Thyroid gland (tissue), 4 donors: ENCODE results near the gene ATP2A1.

Experiments
- POLR2A ChIP-seq, 2 donors: fragments of 450-650 bp; IDR thresholded peaks; one replicate each; pipeline ENCODE4 v1.6.1; 2017; ENCODE audit warnings: antibody characterized with exemption in 2 of 2, mild to moderate bottlenecking in 2 of 2, moderate library complexity in 1 of 2
- TF ChIP-seq, protein P1 (sequence below), 6 experiments: fragments of 200-600 bp in 3 of 6; fragments of 450-650 bp in 3 of 6; sonication (generic) in 3 of 6; IDR thresholded peaks; one replicate each; pipeline ENCODE4 v1.5.1; 2016 to 2019; ENCODE audit warnings: antibody characterized with exemption in 6 of 6, mild to moderate bottlenecking in 2 of 6, inconsistent platforms in 1 of 6, moderate library complexity in 1 of 6

DNA sequence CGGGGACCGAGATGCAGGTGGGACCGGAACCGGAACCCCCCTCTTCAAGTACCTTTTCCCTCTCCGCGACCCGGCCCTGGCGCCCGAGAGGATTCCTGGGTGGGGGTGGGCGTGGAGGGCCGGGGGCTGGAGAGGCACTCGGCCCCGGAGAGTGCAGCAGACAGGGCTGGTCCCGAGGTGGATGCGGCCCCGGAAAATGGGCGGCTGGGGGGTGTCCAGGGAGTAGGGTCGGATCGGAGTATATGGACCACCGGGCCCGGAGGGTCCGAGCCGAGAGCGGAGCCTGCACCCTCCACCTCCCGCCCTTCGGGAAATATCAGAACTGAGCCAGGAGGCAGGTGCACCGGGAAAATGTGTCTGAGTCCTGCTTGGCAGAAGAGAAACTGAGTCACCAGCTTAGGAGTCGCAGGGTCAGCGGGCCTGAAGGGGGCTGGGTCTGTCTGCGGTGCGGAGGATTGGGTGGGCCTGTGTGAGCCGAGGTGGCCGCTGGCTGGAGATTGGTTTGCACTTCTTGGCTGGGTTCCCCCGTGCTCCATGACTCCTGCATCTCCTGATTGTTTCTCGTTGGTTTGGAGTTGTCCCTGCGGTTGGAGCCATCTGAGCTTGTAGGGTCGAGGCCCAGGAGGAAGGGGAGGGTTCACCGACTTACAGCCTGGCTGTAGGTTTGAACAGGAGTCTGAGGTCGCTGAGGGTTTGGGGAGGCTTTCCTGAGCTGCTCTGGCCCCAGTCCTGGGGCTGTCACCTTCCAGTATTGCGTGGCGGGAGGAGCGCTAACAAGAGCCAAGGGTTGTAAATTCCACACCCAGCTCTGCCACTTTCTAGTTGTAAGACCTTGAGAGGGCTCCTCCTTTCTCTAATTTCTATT, 14.1 kb upstream of the ATP2A1 start:
- TF ChIP-seq, protein P1, sequence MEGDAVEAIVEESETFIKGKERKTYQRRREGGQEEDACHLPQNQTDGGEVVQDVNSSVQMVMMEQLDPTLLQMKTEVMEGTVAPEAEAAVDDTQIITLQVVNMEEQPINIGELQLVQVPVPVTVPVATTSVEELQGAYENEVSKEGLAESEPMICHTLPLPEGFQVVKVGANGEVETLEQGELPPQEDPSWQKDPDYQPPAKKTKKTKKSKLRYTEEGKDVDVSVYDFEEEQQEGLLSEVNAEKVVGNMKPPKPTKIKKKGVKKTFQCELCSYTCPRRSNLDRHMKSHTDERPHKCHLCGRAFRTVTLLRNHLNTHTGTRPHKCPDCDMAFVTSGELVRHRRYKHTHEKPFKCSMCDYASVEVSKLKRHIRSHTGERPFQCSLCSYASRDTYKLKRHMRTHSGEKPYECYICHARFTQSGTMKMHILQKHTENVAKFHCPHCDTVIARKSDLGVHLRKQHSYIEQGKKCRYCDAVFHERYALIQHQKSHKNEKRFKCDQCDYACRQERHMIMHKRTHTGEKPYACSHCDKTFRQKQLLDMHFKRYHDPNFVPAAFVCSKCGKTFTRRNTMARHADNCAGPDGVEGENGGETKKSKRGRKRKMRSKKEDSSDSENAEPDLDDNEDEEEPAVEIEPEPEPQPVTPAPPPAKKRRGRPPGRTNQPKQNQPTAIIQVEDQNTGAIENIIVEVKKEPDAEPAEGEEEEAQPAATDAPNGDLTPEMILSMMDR (IDR thresholded peaks at IDR 0.05), result no peak
- TF ChIP-seq POLR2A (IDR thresholded peaks at IDR 0.05), result no peak
